NCI-H146 (cell line): Measurements from ENCODE around the gene DSCAML1.
A peak's percentile ranks its signal among the peaks of the same experiment; 100 is the strongest.

Source experiments
- DNase-seq: peaks from one replicate; lab custom pipeline; 2025; lab: John Stamatoyannopoulos, UW

DSCAML1 gene

GRCh38 chr11:117444711-117445658 is 352.0 kb downstream of the DSCAML1 start:
- DNase-seq: no peak

- no peak for DNase-seq
Measured at GRCh38 chr11:117444256-117444655, 352.8 kb downstream of the DSCAML1 start.

- peak; percentile 57 for DNase-seq
Measured at GRCh38 chr11:117443266-117444186, 353.5 kb downstream of the DSCAML1 start.

DNA sequence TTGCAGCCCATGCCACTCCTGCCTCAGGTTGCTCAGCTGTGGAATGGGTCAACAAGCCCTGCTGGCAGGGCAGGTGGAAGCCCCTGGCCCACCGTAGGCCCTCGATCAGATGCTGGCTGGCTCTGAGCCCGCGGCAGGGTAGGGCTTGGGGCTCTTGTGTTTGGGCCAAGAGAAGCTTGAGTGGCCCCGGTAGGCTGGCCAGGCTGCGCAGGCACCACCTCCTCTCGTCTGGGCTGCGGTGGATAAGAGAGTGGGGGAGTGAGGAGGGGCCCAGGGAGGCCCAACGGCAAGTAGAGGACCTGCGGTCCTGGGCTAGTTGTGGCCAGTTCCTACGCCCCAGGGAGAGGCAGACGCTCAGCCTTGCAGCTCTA is 354.2 kb downstream of the DSCAML1 start:
- no peak for DNase-seq

DNA sequence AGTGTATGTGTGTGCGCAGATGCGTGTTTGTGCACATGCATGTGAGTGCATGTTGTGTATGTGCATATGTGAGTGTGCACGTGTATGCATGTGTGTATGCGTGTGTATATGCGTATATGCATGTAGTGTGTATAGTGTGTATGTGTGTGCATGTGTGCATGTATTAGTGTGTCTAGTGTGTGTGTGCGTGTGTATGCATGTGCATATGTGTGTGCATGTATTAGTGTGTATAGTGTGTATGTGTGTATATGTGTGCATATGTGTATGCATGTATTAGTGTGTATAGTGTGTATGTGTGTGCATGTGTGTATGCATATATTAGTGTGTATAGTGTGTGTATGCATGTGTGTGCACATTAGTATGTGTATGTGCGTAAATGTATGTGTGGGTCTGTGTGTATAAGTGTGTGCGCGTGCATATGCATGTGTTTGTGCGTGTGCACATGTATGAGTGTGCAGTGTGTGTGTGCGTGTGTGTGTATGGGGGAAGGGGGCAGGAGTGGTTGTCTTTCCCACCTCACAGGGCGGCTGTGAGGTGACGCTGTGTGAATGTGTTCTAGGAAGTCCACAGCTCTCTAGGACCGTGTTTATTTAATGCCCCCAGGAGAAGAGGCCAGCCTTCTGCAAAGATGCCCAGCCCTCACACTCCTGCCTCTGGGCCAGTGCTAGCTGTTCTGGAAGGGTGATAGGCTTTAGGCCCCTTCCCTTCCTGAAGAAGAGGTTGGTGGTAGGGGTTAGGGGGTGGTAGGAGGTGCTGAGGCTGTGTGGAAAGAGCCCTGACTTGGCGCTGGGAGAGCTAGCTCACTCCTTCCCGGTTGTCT is 354.8 kb downstream of the DSCAML1 start:
- no peak for DNase-seq

DNA sequence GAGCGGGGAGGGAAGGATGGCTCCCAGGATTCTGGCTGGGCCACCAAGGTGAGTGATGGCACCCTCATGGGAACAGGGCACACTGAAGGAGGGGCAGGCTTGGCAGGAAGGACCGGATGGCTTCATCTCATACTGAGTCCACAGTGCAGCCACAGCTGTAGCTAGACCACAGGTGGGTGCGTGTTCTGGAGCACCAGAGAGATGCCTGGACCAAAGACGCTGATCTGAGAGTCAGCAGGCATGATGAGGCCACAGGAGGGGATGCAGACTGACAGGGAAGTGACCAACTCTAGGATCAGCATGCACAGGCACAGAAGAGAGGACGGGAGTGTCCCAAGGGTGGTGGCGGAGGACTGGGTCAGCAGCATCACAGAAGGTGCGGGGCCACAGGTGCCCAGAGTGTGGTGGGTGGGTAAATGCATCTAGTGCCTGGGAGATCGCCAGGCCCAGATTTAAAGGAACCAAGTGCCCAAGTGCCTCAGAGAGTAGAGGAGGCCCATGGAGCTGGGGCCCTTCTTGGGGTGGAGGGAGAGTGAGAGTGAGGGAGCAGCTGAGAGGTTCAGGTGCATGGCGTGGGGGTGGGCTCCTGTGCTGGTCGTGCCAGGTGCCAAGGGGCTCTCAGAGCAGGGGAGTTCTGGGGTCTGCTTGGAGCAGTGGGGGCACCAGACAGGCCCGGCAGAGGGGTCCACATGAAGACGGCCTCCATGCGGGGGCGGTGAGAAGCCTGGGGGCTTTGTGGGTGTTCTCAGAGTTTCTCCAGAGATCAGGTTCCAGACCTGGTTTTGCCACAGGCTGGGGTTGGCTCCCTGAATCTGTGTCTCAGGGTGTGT is 355.7 kb downstream of the DSCAML1 start:
- DNase-seq: no peak

DNA sequence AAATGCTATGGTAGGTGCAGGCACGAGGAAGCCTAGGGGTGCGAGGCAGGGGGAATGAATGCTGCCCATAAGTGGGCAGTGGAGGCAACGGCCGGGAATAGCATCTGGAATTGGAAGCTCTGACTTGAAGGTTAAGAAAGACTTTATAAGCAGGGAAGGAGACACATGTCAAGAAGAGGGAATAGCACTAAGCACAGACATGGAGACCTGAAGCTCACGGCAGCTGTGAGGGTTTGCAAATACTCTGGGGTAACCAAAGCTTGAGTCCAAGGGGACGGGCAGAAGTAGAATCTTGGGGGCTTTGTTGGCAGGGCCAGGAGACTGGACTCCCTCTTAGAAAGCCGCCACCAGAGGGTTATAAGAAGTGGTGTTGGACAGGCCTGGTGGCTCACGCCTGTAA is 356.8 kb downstream of the DSCAML1 start:
- no peak for DNase-seq

GRCh38 chr11:117439256-117439655 is 357.8 kb downstream of the DSCAML1 start:
- DNase-seq: no peak

GRCh38 chr11:117438371-117439000 is 358.5 kb downstream of the DSCAML1 start:
- DNase-seq: no peak

DNA sequence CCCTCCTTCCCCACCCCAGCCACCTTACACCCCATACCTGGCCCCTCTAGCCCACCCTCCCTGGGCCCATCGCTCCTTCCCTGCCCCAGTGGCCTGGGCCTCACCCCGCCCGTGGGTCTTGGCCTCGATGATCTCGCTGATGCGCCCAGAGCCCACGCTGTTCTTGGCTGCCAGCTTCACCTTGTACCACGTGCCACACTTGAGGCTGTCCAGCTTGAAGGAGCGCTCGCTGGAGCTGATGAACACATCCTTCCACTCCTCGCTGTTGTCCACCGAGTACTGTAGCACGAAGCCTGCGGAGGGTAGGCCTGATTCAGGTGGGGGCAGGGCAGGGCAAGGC is 359.3 kb downstream of the DSCAML1 start:
- no peak for DNase-seq

DNA sequence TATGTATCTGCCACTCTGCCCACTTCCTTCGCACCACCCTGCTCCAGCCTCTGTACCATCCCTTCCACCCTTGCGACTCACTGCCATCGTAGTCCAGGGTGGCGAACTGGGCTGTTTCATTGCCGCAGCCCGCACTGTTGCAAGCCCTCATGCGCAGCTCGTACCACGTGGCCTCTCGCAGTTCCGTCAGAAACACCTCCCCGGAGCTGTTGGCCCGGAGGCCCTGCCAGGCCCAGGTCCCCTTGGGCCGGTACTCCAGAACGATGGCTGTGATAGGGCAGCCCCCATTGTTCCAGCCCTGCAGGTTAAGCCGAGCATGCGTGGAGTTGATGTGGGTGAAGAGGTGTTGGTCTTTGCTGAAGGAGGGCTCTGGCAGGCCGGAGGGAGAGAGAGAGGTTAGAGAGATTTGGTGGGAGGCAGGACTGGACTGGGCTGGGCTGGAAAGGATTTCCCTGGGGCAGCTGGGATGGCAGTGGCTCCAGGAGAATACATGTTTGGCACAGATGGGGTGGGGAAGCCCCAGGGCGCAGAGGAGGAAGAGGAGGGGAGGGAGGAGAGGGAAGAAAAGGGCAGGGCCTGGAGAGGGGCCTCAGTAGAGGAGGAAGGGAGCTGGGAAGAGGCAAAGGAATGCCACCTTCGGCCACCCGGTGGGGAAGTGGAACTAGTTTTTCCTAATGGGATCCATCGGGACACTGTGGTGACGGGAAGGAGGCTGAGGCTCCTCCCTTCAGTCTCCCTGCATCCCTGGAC is 359.8 kb downstream of the DSCAML1 start:
- no peak for DNase-seq

GRCh38 chr11:117435326-117435725 is 361.7 kb downstream of the DSCAML1 start:
- no peak for DNase-seq

DNA sequence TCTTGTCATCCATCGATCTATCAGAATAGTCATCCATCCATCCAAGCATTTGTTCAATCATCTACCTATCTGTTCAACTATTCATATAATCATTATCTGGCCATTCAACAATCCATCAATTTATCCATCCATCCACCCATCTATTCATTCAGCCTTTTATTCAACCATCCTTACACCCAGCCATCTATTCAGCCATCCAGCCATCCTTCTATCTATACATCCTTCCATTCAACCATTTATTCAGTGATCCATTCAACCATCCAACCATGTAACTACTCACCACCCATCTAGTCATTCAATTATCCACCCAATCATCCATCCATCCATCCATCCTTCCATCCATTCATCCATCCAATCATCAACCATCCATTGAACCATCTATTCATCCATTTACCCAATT is 362.5 kb downstream of the DSCAML1 start:
- DNase-seq: no peak

GRCh38 chr11:117433717-117434116 is 363.3 kb downstream of the DSCAML1 start:
- DNase-seq: no peak

GRCh38 chr11:117431436-117431835 is 365.6 kb downstream of the DSCAML1 start:
- DNase-seq: no peak

GRCh38 chr11:117430293-117430955 is 366.6 kb downstream of the DSCAML1 start:
- DNase-seq: no peak

- DNase-seq: no peak
Measured at GRCh38 chr11:117428856-117429229, 368.2 kb downstream of the DSCAML1 start.

DNA sequence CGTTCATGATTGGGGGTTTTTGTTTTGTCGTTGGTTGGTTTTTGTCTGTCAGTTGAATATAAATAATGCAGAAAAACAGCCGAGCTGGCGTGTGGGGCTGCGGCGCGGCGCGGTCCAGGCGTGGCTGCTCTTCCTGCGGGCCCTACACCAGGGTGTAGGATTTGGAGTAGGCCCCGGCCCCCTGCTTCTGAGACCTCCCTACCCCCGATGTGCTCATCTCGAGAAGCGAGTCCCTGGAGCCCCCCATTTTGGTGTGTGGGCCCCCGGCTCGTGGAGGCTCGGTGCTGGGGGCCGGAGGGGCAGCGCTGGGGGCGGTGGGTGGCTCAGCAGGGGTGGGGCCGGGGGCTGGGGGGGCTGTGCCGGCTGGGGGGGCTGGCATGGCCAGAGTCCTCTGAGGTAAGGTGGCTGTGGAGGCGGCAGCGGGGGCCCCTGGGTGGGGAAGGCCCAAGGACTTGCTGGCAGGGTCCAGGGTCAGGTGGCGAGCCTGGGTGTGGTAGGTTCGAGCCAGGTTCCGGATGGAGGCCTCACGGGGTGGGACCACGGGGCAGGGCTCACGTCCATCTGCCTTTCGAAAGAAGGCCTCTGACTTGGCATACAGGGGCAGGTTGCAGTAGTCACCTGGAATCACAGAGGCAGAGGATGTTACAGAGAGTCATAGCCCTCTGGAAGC is 368.7 kb downstream of the DSCAML1 start:
- DNase-seq: no peak

DNA sequence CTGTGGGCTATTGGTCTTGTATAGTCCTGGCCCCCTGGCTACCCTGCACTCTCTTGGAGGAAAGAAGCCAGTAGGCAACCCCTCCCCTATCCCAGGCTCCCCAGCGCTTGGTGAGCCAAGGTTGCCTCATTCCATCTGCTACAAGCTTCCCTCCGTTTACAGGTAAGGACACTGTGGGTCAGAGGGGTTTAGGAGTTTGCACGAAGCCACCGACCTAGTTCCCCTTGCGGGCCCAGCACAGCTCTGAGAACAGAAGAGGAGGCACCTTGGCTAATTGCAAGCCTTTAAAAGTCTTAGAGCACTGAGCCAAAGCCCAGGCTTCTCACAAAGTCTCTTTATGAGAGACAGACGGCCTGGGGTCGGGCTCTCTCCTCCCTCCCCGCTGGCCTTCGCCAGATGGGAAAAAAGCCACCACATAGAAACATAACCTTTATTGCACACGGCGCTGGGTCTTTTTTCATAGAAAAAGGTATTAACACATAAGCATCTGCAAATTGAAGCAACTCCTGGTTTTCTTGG is 369.6 kb downstream of the DSCAML1 start:
- DNase-seq: no peak
